Lung (tissue), 12 donors: ENCODE measurements around the gene ATXN10. TPM values are rescaled to one million over a fixed set of nuclear protein-coding genes. Genes with fewer than 3 reads are reported as not detected.
A peak's percentile ranks its signal among the peaks of the same experiment; 100 is the strongest.

Experiments
- ATAC-seq: fragments of 200-7000 bp; cut with Tn5 transposase; one replicate; pipeline ENCODE4 v1.9.1; 2020; ENCODE audit warnings: moderate number of reproducible peaks; ENCODE audit not compliant: insufficient read depth, low FRiP score
- DNase-seq, 3 donors: peaks; one replicate each; pipeline ENCODE4 v3.0.0-alpha.2; 2013 to 2017
- H3K27ac ChIP-seq, 2 donors: one replicate each; pipeline ENCODE4 v1.5.1; 2013; ENCODE audit warnings: mild to moderate bottlenecking in 2 of 2, moderate library complexity in 2 of 2, control low read depth in 1 of 2, inconsistent platforms in 1 of 2, low read depth in 1 of 2, low read length in 1 of 2
- H3K27me3 ChIP-seq, 3 donors: one replicate each; pipeline ENCODE4 v1.5.1; 2013; ENCODE audit warnings: low read length in 2 of 3; ENCODE audit not compliant: control insufficient read depth in 3 of 3, insufficient read depth in 3 of 3
- H3K36me3 ChIP-seq, 4 donors: one replicate each; pipeline ENCODE4 v1.5.1; 2013; ENCODE audit warnings: low read length in 4 of 4, mild to moderate bottlenecking in 1 of 4, moderate library complexity in 1 of 4; ENCODE audit not compliant: control insufficient read depth in 4 of 4, insufficient read depth in 4 of 4
- H3K4me1 ChIP-seq, 5 donors: one replicate each; pipeline ENCODE4 v1.5.1; 2013; ENCODE audit warnings: low read length in 5 of 5, mild to moderate bottlenecking in 2 of 5, moderate library complexity in 1 of 5; ENCODE audit not compliant: control insufficient read depth in 5 of 5, insufficient read depth in 5 of 5
- H3K4me3 ChIP-seq: one replicate; pipeline ENCODE4 v1.5.1; 2013; ENCODE audit warnings: mild to moderate bottlenecking, control low read depth, moderate library complexity
- H3K9ac ChIP-seq, 2 donors: one replicate each; pipeline ENCODE4 v1.5.1; 2013; ENCODE audit warnings: low read length in 2 of 2, control low read depth in 1 of 2; ENCODE audit not compliant: insufficient read depth in 1 of 2
- H3K9me3 ChIP-seq, 4 donors: one replicate each; pipeline ENCODE4 v1.5.1; 2013; ENCODE audit warnings: low read length in 3 of 4, mild to moderate bottlenecking in 1 of 4, moderate library complexity in 1 of 4; ENCODE audit not compliant: control insufficient read depth in 4 of 4, insufficient read depth in 3 of 4
- CTCF ChIP-seq: IDR thresholded peaks from 2 replicates; pipeline ENCODE4 v1.5.1; 2012; ENCODE audit warnings: mild to moderate bottlenecking; ENCODE audit errors: control extremely low read depth, extremely low read depth
- WGBS, 2 donors: extraction: QIAGEN DNeasy Blood & Tissue Kit; methylation state at CpG; one replicate each; pipeline ENCODE4 v1.1.7; 2013; 5-methylcytosine and 5-hydroxymethylcytosine counted together
- polyA plus RNA-seq, 2 donors: library from polyadenylated mRNA; stranded (reverse); fragments of 200-250 nt; gene quantifications; one replicate each; pipeline ENCODE4 v1.2.1, GENCODE V29; 2013
- total RNA-seq, 2 donors: library from RNA; depleted of rRNA in 1 of 2; stranded (reverse); fragments of >200 nt in 1 of 2; gene quantifications; one replicate each; pipeline ENCODE4 v1.2.1, GENCODE V29; 2014 to 2021
- donor health status: control.
- donor health status: control.
- donor health status: Bipolar disorder and iron deficiency.
- donor health status: healthy.
- donor health status: DM: yes; HTN: yes; CAD: no.

Gene ATXN10
- total and polyA plus RNA-seq, 4 donors: 41.9 to 164 (median 92.2) TPM

GRCh38 chr22:45816776-45817175, 145.1 kb downstream of the ATXN10 start:
- DNase-seq (no peak), ATAC-seq (no peak)
- peaks cover 0 to 11% (median 7%) of the 10 kb centered on the region in 5 donors for H3K4me1 ChIP-seq
- TF ChIP-seq CTCF: no peak
- 93 to 94% methylated on average over 8 of the region's 8 CpGs for WGBS, 2 donors
- no peak overlapping the region for H3K4me3 ChIP-seq
- peaks cover 4 to 17% (median 12%) of the 10 kb centered on the region in 4 donors for H3K36me3 ChIP-seq
- H3K27me3 ChIP-seq: no peaks in the 10 kb centered on the region
- no peaks in the 10 kb centered on the region for H3K9me3 ChIP-seq
- no peak overlapping the region for H3K9ac ChIP-seq
- no peak overlapping the region for H3K27ac ChIP-seq

- peak; percentile 59 to 88 (median 81) for DNase-seq
- Histone ChIP-seq H3K36me3 (peaks cover 3 to 12% (median 10%) of the 10 kb centered on the region in 4 donors), H3K9me3 (no peaks in the 10 kb centered on the region), H3K4me3 (no peak overlapping the region), H3K9ac (no peak overlapping the region), H3K27ac (no peak overlapping the region), H3K27me3 (no peaks in the 10 kb centered on the region), H3K4me1 (peaks cover 0 to 11% (median 7%) of the 10 kb centered on the region in 5 donors)
- no peak for TF ChIP-seq CTCF
- 73 to 85% methylated on average over 8 of the region's 8 CpGs for WGBS, 2 donors
- ATAC-seq: no peak
Observed at GRCh38 chr22:45817745-45818423, 146.2 kb downstream of the ATXN10 start.

GRCh38 chr22:45818424-45819085, 146.9 kb downstream of the ATXN10 start:
- Histone ChIP-seq H3K4me3 (no peak overlapping the region), H3K4me1 (peaks cover 0 to 11% (median 7%) of the 10 kb centered on the region in 5 donors), H3K27ac (peak overlapping the region in 1 of 2 donors; percentile 2), H3K9me3 (no peaks in the 10 kb centered on the region), H3K27me3 (no peaks in the 10 kb centered on the region), H3K9ac (no peak overlapping the region), H3K36me3 (peaks cover 3 to 12% (median 11%) of the 10 kb centered on the region in 4 donors)
- ATAC-seq (no peak), DNase-seq (no peak)
- no peak for TF ChIP-seq CTCF
- WGBS, 2 donors: 88 to 89% methylated on average over 14 of the region's 14 CpGs
